ENCODE measurements around the gene FANK1. TPM values are rescaled to one million over a fixed set of nuclear protein-coding genes. Genes with fewer than 3 reads are reported as not detected.

Gene FANK1
- polyA plus RNA-seq, 3 donors: 0.20 TPM; not detected in 2

DNA sequence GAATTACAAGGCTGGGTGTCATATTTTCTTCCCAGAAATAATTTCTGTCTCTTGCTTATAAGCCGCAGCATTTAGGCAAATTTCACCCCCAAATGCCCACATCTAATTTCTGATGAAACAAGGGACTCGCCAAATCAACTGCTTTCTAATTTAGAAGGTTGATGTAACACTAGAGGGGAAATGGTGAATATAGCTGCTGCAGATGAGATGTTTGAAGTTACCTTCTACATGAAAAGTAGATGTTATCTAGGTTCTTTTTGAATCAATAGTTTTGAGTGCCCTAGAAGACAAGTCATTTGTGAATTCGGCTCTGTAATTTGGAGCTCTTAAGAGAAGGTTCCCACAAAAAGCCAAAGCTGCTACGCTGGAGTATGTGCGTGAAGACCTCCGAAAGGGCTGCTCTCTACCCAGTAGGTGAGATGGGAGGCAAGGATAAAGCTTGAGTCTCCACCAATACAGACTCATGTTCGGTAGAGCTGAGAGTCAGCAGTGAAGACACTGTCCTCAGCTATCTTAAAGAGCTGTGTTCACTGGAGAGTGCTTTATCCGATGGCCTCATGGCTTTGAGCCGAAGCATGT, 99.5 kb downstream of the FANK1 start:
- Histone ChIP-seq H3K4me1 (ENCODE audit: control insufficient read depth in 1 of 2, insufficient read depth in 2 of 2, low read length in 2 of 2) (no peaks in the 10 kb centered on the region), H4K20me1 (ENCODE audit: insufficient read depth, low read length) (no peaks in the 10 kb centered on the region), H3K27ac (ENCODE audit: low read depth in 1 of 2, low read length in 2 of 2) (no peak overlapping the region), H3K9ac (ENCODE audit: insufficient read depth, low read length, poor library complexity, severe bottlenecking) (no peak overlapping the region), H3K9me3 (replicated peaks in 1 of 2; ENCODE audit: control insufficient read depth in 1 of 2, insufficient read depth in 1 of 2, low read length in 2 of 2) (peaks cover 0 to 5% of the 10 kb centered on the region in 2 donors), H3K79me2 (ENCODE audit: insufficient read depth, low read length) (no peaks in the 10 kb centered on the region), H3K27me3 (ENCODE audit: control insufficient read depth in 2 of 2, insufficient read depth in 2 of 2, low read length in 2 of 2) (no peaks in the 10 kb centered on the region), H2AFZ (ENCODE audit: insufficient read depth, low read depth, low read length, poor library complexity, severe bottlenecking) (no peak overlapping the region), H3K36me3 (replicated peaks in 1 of 2; ENCODE audit: control insufficient read depth in 1 of 2, insufficient read depth in 2 of 2, low read length in 2 of 2) (no peaks in the 10 kb centered on the region), H3K4me2 (replicated peaks; ENCODE audit: extremely low read depth, low read length, poor library complexity, severe bottlenecking) (no peak overlapping the region), H3K4me3 (replicated peaks in 1 of 3; ENCODE audit: low read depth in 2 of 3, low read length in 3 of 3) (no peak overlapping the region)
- no peaks in the 10 kb centered on the region for H3K4me1 Mint-ChIP-seq
- H3K9me3 Mint-ChIP-seq: peaks cover 0 to 3% (median 0%) of the 10 kb centered on the region in 7 donors
- no peak overlapping the region for H3K27ac Mint-ChIP-seq
- H3K36me3 Mint-ChIP-seq: no peaks in the 10 kb centered on the region
- TF ChIP-seq CTCF (IDR thresholded peaks at IDR 0.05): no peak
- no peak for DNase-seq
- peaks cover 0 to 2% (median 0%) of the 10 kb centered on the region in 3 donors for H3K27me3 Mint-ChIP-seq (ENCODE audit: low read depth in 3 of 3)
- no peak overlapping the region for H3K4me3 Mint-ChIP-seq
- no CpG with 5 or more reads among the region's 9 CpGs for WGBS (ENCODE audit: insufficient coverage)
- intact Hi-C loops (cut with micrococcal nuclease): no loop called here

- H3K4me1 ChIP-seq (ENCODE audit: control insufficient read depth in 1 of 2, insufficient read depth in 2 of 2, low read length in 2 of 2): no peaks in the 10 kb centered on the region
- no peaks in the 10 kb centered on the region for H4K20me1 ChIP-seq (ENCODE audit: insufficient read depth, low read length)
- no peaks in the 10 kb centered on the region for H3K36me3 Mint-ChIP-seq
- TF ChIP-seq CTCF (IDR thresholded peaks at IDR 0.05): no peak
- no peak for DNase-seq
- H3K4me3 ChIP-seq (replicated peaks in 1 of 3; ENCODE audit: low read depth in 2 of 3, low read length in 3 of 3): no peak overlapping the region
- H3K27me3 Mint-ChIP-seq (ENCODE audit: low read depth in 3 of 3): peaks cover 0 to 2% (median 0%) of the 10 kb centered on the region in 3 donors
- no peaks in the 10 kb centered on the region for H3K36me3 ChIP-seq (replicated peaks in 1 of 2; ENCODE audit: control insufficient read depth in 1 of 2, insufficient read depth in 2 of 2, low read length in 2 of 2)
- intact Hi-C loops (cut with micrococcal nuclease): no loop called here
- H2AFZ ChIP-seq (ENCODE audit: insufficient read depth, low read depth, low read length, poor library complexity, severe bottlenecking): no peak overlapping the region
- H3K4me3 Mint-ChIP-seq: no peak overlapping the region
- H3K9me3 Mint-ChIP-seq: no peaks in the 10 kb centered on the region
- no peak overlapping the region for H3K9ac ChIP-seq (ENCODE audit: insufficient read depth, low read length, poor library complexity, severe bottlenecking)
- H3K4me2 ChIP-seq (replicated peaks; ENCODE audit: extremely low read depth, low read length, poor library complexity, severe bottlenecking): no peak overlapping the region
- 95% methylated on average over 12 of the region's 12 CpGs for WGBS (ENCODE audit: insufficient coverage)
- H3K4me1 Mint-ChIP-seq: no peaks in the 10 kb centered on the region
- H3K27ac ChIP-seq (ENCODE audit: low read depth in 1 of 2, low read length in 2 of 2): no peak overlapping the region
- no peak overlapping the region for H3K27ac Mint-ChIP-seq
- no peaks in the 10 kb centered on the region for H3K9me3 ChIP-seq (replicated peaks in 1 of 2; ENCODE audit: control insufficient read depth in 1 of 2, insufficient read depth in 1 of 2, low read length in 2 of 2)
- no peaks in the 10 kb centered on the region for H3K27me3 ChIP-seq (ENCODE audit: control insufficient read depth in 2 of 2, insufficient read depth in 2 of 2, low read length in 2 of 2)
- H3K79me2 ChIP-seq (ENCODE audit: insufficient read depth, low read length): no peaks in the 10 kb centered on the region
These were observed 101.2 kb downstream of the FANK1 start for GRCh38 chr10:125997586-125997985.

All from CD14-positive monocyte (primary cell).